Spleen (tissue), 11 donors: Measurements from ENCODE around the gene ITCH. TPM values are rescaled to one million over a fixed set of nuclear protein-coding genes. Genes with fewer than 3 reads are reported as not detected.
"Not testable (repeated sequence)": the region's sequence is repeated elsewhere in the genome, so short reads cannot be mapped to it uniquely, and the experiment has no call there.

Experiments
- DNase-seq: peaks from one replicate; pipeline ENCODE4 v3.0.0-alpha.2; 2020
- H3K27ac ChIP-seq, 8 donors: fragments of 200-600 bp; sonication (generic) in 7 of 8; 1 replicate in 4 of 8; 2 replicates in 4 of 8; pipeline versions ENCODE4 v1.5.0 to v1.8.0; 2016 to 2021; ENCODE audit warnings: inconsistent platforms in 4 of 8, mild to moderate bottlenecking in 4 of 8, moderate library complexity in 1 of 8
- H3K27me3 ChIP-seq, 7 donors: fragments of 200-600 bp; sonication (generic) in 6 of 7; replicated peaks in 1 of 7; 1 replicate in 4 of 7; 2 replicates in 3 of 7; pipeline versions ENCODE4 v1.5.0 to v1.8.0; 2016 to 2021; ENCODE audit warnings: inconsistent platforms in 3 of 7, mild to moderate bottlenecking in 1 of 7
- H3K36me3 ChIP-seq, 6 donors: fragments of 200-600 bp; sonication (generic) in 5 of 6; 1 replicate in 4 of 6; 2 replicates in 2 of 6; pipeline versions ENCODE4 v1.5.0 to v1.8.0; 2016 to 2021; ENCODE audit warnings: inconsistent platforms in 2 of 6
- H3K4me1 ChIP-seq, 6 donors: fragments of 200-600 bp; sonication (generic) in 5 of 6; 1 replicate in 3 of 6; 2 replicates in 3 of 6; pipeline versions ENCODE4 v1.5.0 to v1.8.0; 2016 to 2021; ENCODE audit warnings: inconsistent platforms in 3 of 6
- H3K4me3 ChIP-seq, 8 donors: fragments of 200-600 bp; sonication (generic) in 7 of 8; 1 replicate in 4 of 8; 2 replicates in 4 of 8; pipeline versions ENCODE4 v1.5.0 to v1.8.0; 2016 to 2021; ENCODE audit warnings: inconsistent platforms in 4 of 8, mild to moderate bottlenecking in 4 of 8, moderate library complexity in 2 of 8
- H3K9me3 ChIP-seq, 8 donors: fragments of 200-600 bp; sonication (generic) in 7 of 8; 1 replicate in 4 of 8; 2 replicates in 4 of 8; pipeline versions ENCODE4 v1.5.0 to v1.8.0; 2016 to 2021; ENCODE audit warnings: inconsistent platforms in 4 of 8
- CTCF ChIP-seq, 11 experiments: fragments of 200-600 bp in 7 of 11; fragments of 450-650 bp in 4 of 11; sonication (generic) in 4 of 11; IDR thresholded peaks in 8 of 11; conservative IDR thresholded peaks in 3 of 11; 1 replicate in 7 of 11; 2 replicates in 4 of 11; pipeline versions ENCODE4 v1.4.0 to v1.8.0; 2016 to 2021; ENCODE audit warnings: antibody characterized with exemption in 11 of 11, inconsistent platforms in 4 of 11, mild to moderate bottlenecking in 1 of 11
- POLR2A ChIP-seq, 3 donors: fragments of 450-650 bp; IDR thresholded peaks; one replicate each; pipeline ENCODE4 v1.5.1; 2017; ENCODE audit warnings: antibody characterized with exemption in 3 of 3, mild to moderate bottlenecking in 1 of 3
- POLR2AphosphoS5 ChIP-seq, 3 donors: sonication (generic); formaldehyde crosslinking; IDR thresholded peaks; one replicate each; pipeline ENCODE4 v1.5.1; 2017; ENCODE audit warnings: antibody characterized with exemption in 3 of 3
- WGBS, 5 donors: extraction: QIAGEN DNeasy Blood & Tissue Kit in 3 of 5; methylation state at CpG; one replicate each; pipeline versions ENCODE4 v1.1.5 to v1.1.7; 2013 to 2018; 5-methylcytosine and 5-hydroxymethylcytosine counted together
- intact Hi-C: fragments of 100-400 bp; cut with DNase I; formaldehyde crosslinking; loops from one replicate; pipeline ENCODE4 v1.15.0; 2023; ENCODE audit warnings: low total_unique reads
- polyA plus RNA-seq, 3 donors: library from polyadenylated mRNA; stranded (reverse); fragments of 200-250 nt; gene quantifications; one replicate each; pipeline ENCODE4 v1.2.1, GENCODE V29; 2013
- total RNA-seq, 7 donors: library from RNA; depleted of rRNA in 3 of 7; stranded (reverse); fragments of >200 nt in 3 of 7; fragmentation: NEBNext Ultra II Directional in 4 of 7; extraction: Animal tissue kit (Norgen Biotek cat#: 25700) in 4 of 7; gene quantifications; one replicate each; pipeline versions ENCODE4 v1.1.0 to v1.2.1, GENCODE V29; 2016 to 2021
- donor health status: healthy with polysubstance abuse.
- donor health status: DM: no; HTN: no; CAD: no; lungs with moderate emphysema.
- donor health status: DM: no; HTN: no; CAD: no.
- donor health status: Bipolar disorder and iron deficiency.
- donor health status: healthy.
- donor health status: DM: no; HTN: no; CAD: no.
- donor health status: DM: yes; HTN: yes; CAD: no.

Gene ITCH
- total and polyA plus RNA-seq, 10 donors: 6.9 to 72.7 (median 61.6) TPM

- no peaks in the 10 kb centered on the region for H3K9me3 ChIP-seq
- peaks cover 17 to 71% (median 51%) of the 10 kb centered on the region in 6 donors for H3K4me1 ChIP-seq
- WGBS, 5 donors: 0 to 1% (median 0%) methylated on average over 27 to 59 of the region's 59 CpGs
- peak within 1 kb of the TSS; percentile 60 to 94 (median 78) for H3K4me3 ChIP-seq
- TF ChIP-seq POLR2A (IDR thresholded peaks at IDR 0.05) (peak in 1 of 3 donors; percentile 78), POLR2AphosphoS5 (IDR thresholded peaks at IDR 0.05) (peak; percentile 96), CTCF (IDR thresholded peaks at IDR 0.05 in 8 of 11, conservative IDR thresholded peaks at IDR 0.05 in 3 of 11) (no peak)
- peak; percentile 96 for DNase-seq
- peak within 1 kb of the TSS; percentile 81 to 97 (median 95) for H3K27ac ChIP-seq
- no peaks in the 10 kb centered on the region for H3K27me3 ChIP-seq
- peaks cover 0 to 41% (median 3%) of the 10 kb centered on the region in 6 donors for H3K36me3 ChIP-seq
- intact Hi-C loops: no loop called here
These were observed 153.4 kb downstream of the ITCH start, which contains the start of gene DYNLRB1 for GRCh38 chr20:34516247-34517113. Gene DYNLRB1 (plus strand): TSS chr20:34516422. CDS start chr20:34516459, 37 bp downstream.

- TF ChIP-seq CTCF (IDR thresholded peaks at IDR 0.05 in 8 of 11, conservative IDR thresholded peaks at IDR 0.05 in 3 of 11) (no peak), POLR2A (IDR thresholded peaks at IDR 0.05) (no peak), POLR2AphosphoS5 (IDR thresholded peaks at IDR 0.05) (no peak)
- peaks cover 0 to 40% (median 3%) of the 10 kb centered on the region in 6 donors for H3K36me3 ChIP-seq
- 0 to 2% (median 1%) methylated on average over 3 of the region's 3 CpGs for WGBS, 5 donors
- peaks cover 17 to 77% (median 58%) of the 10 kb centered on the region in 6 donors for H3K4me1 ChIP-seq
- no peaks in the 10 kb centered on the region for H3K9me3 ChIP-seq
- no peaks in the 10 kb centered on the region for H3K27me3 ChIP-seq
- H3K27ac ChIP-seq: peak overlapping the region; percentile 81 to 97 (median 95)
- intact Hi-C loops: no loop called here
- H3K4me3 ChIP-seq: peak overlapping the region; percentile 60 to 94 (median 78)
- DNase-seq: no peak
These were observed 154.0 kb downstream of the ITCH start for GRCh38 chr20:34517114-34517505.

- intact Hi-C loops, H3K4me3 ChIP-seq, H3K9me3 ChIP-seq, DNase-seq, H3K27ac ChIP-seq, H3K27me3 ChIP-seq: not testable (repeated sequence)
- Histone ChIP-seq H3K36me3 (peaks cover 0 to 45% (median 3%) of the 10 kb centered on the region in 6 donors), H3K4me1 (peaks cover 28 to 92% (median 72%) of the 10 kb centered on the region in 6 donors)
- 90 to 96% (median 95%) methylated on average over 7 of the region's 7 CpGs for WGBS, 5 donors
These were observed 155.8 kb downstream of the ITCH start for GRCh38 chr20:34518863-34519262.

- WGBS, 5 donors: 87 to 92% (median 91%) methylated on average over 10 of the region's 10 CpGs
- H3K4me3 ChIP-seq, H3K9me3 ChIP-seq, H3K27me3 ChIP-seq, DNase-seq, H3K27ac ChIP-seq: not testable (repeated sequence)
- peaks cover 0 to 55% (median 5%) of the 10 kb centered on the region in 6 donors for H3K36me3 ChIP-seq
- peaks cover 28 to 91% (median 67%) of the 10 kb centered on the region in 6 donors for H3K4me1 ChIP-seq
- intact Hi-C loops: loop anchor here (5.0 kb wide), 1 partner anchor 208 kb away; no protein-coding TSS in a partner anchor
These were observed 156.8 kb downstream of the ITCH start for GRCh38 chr20:34519841-34520240.
